Brain microvascular endothelial cell (primary cell): ENCODE results near the gene SNX25.

ENCODE experiments used
- DNase-seq: peaks from one replicate; pipeline ENCODE4 v3.0.0-alpha.2; 2020
- H3K27ac ChIP-seq: fragments of 250-450 bp; sonication (Bioruptor Pico); 2 replicates; pipeline ENCODE4 v1.5.1; 2020; ENCODE audit warnings: mild to moderate bottlenecking, moderate library complexity
- H3K27me3 ChIP-seq: fragments of 250-450 bp; sonication (Bioruptor Pico); replicated peaks from 2 replicates; pipeline ENCODE4 v1.5.1; 2020; ENCODE audit warnings: mild to moderate bottlenecking
- H3K36me3 ChIP-seq: fragments of 250-450 bp; sonication (Bioruptor Pico); replicated peaks from 2 replicates; pipeline ENCODE4 v1.5.1; 2020; ENCODE audit warnings: mild to moderate bottlenecking
- H3K4me3 ChIP-seq: 2 replicates; pipeline ENCODE4 v1.5.1; 2011; ENCODE audit warnings: low read depth, mild to moderate bottlenecking, control low read depth, low read length, moderate library complexity
- CTCF ChIP-seq: IDR thresholded peaks from 2 replicates; pipeline ENCODE4 v1.5.1; 2011; ENCODE audit warnings: low read depth, mild to moderate bottlenecking, moderate library complexity, low read length, control low read depth, inconsistent platforms; ENCODE audit errors: missing control alignments
- in situ Hi-C: cut with HindIII; loops from 2 replicates; pipeline ENCODE4 v1.10.0; 2017; ENCODE audit warnings: low sequenced_read_pairs, low pct_ligation_motif_present

The SNX25 gene

DNA sequence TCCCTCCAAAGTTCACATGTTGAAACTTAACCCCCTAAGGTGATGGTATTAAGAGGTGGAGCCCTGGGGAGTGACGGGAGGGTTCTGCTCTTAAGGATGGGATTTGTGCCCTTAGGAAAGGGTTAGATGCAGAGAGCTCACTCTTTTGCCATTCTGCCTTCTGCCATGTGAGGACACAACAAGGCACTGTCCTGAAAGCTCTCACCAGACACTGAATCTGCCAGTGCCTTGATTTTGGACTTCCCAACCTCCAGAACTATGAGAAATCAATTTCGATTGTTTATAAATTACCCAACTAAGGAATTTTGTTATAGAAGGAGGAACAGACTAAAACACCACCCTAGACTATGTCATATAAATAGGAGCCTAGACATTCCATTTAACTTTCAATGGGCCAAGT, 174.7 kb downstream of the SNX25 start:
- Histone ChIP-seq H3K27ac (no peak overlapping the region), H3K36me3 (no peaks in the 10 kb centered on the region), H3K4me3 (no peak overlapping the region), H3K27me3 (no peaks in the 10 kb centered on the region)
- in situ Hi-C loops = no loop called here
- DNase-seq = no peak
- no peak for TF ChIP-seq CTCF

GRCh38 chr4:185384930-185385331, 175.5 kb downstream of the SNX25 start:
- H3K4me3 ChIP-seq = no peak overlapping the region
- TF ChIP-seq CTCF = no peak
- no peak overlapping the region for H3K27ac ChIP-seq
- in situ Hi-C loops = no loop called here
- no peak for DNase-seq
- H3K36me3 ChIP-seq = no peaks in the 10 kb centered on the region
- H3K27me3 ChIP-seq = no peaks in the 10 kb centered on the region

GRCh38 chr4:185387957-185388356, 178.6 kb downstream of the SNX25 start:
- H3K27me3 ChIP-seq = no peaks in the 10 kb centered on the region
- no peak overlapping the region for H3K27ac ChIP-seq
- no peak overlapping the region for H3K4me3 ChIP-seq
- no peaks in the 10 kb centered on the region for H3K36me3 ChIP-seq
- in situ Hi-C loops = no loop called here
- no peak for DNase-seq
- no peak for TF ChIP-seq CTCF

GRCh38 chr4:185390941-185391340, 181.5 kb downstream of the SNX25 start:
- DNase-seq = no peak
- H3K36me3 ChIP-seq = no peaks in the 10 kb centered on the region
- TF ChIP-seq CTCF = no peak
- H3K27ac ChIP-seq = no peak overlapping the region
- H3K4me3 ChIP-seq = no peak overlapping the region
- H3K27me3 ChIP-seq = no peaks in the 10 kb centered on the region
- in situ Hi-C loops = no loop called here

GRCh38 chr4:185392156-185392555, 182.8 kb downstream of the SNX25 start:
- H3K27ac ChIP-seq = no peak overlapping the region
- H3K36me3 ChIP-seq = no peaks in the 10 kb centered on the region
- no peak for DNase-seq
- H3K4me3 ChIP-seq = no peak overlapping the region
- in situ Hi-C loops = no loop called here
- no peaks in the 10 kb centered on the region for H3K27me3 ChIP-seq
- no peak for TF ChIP-seq CTCF

- Histone ChIP-seq H3K36me3 (no peaks in the 10 kb centered on the region), H3K4me3 (peak overlapping the region; percentile 70), H3K27me3 (no peaks in the 10 kb centered on the region), H3K27ac (no peak overlapping the region)
- in situ Hi-C loops = no loop called here
- no peak for DNase-seq
- no peak for TF ChIP-seq CTCF
Observed at GRCh38 chr4:185394568-185395237, 185.3 kb downstream of the SNX25 start.
